Pulmonary artery endothelial cell (primary cell): Measurements from ENCODE around the gene CD59. TPM values are rescaled to one million over a fixed set of nuclear protein-coding genes. Genes with fewer than 3 reads are reported as not detected.
A peak's percentile ranks its signal among the peaks of the same experiment; 100 is the strongest.
"Not testable (repeated sequence)": the region's sequence is repeated elsewhere in the genome, so short reads cannot be mapped to it uniquely, and the experiment has no call there.

ENCODE experiments used
- DNase-seq: peaks from one replicate; pipeline ENCODE4 v3.0.0-alpha.2; 2011; ENCODE audit warnings: low read depth, low spot score
- total RNA-seq: library from RNA; depleted of rRNA; stranded (reverse); fragments of >200 nt; gene quantifications from 2 replicates; pipeline ENCODE4 v1.2.3, GENCODE V29; 2014

CD59 gene
- total RNA-seq, 1 donor from 2014 or later: 1,905 TPM

GRCh38 chr11:33743291-33743690 lies 7.1 kb upstream of the CD59 start:
- DNase-seq: no peak

DNA sequence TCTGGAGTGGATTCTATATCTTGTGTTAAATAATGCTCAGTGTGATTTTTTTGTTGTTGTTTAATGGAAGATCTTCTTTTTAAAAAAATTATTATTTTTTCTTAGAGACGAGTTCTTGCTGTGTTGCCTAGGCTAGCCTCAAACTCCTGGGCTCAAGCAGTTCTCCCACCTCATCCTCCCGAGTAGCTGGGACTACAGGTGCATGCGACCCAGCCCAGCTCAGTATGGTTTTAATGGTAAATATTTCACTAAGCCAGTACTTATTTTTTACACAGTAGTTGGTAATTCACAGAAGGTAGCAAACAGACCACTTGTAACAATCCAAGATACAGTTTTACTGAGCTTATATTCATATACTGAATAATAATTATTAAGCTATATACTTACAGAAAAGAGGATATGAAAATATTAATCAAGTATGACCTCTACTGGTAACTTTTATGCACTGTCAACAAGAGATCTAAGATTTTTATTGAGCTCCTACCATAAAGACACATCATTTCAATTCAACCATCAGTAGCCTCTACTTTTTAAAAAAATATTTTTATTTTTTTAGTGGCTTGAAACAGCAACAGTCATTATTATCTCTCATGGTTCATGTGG lies 6.1 kb upstream of the CD59 start:
- no peak for DNase-seq

DNA sequence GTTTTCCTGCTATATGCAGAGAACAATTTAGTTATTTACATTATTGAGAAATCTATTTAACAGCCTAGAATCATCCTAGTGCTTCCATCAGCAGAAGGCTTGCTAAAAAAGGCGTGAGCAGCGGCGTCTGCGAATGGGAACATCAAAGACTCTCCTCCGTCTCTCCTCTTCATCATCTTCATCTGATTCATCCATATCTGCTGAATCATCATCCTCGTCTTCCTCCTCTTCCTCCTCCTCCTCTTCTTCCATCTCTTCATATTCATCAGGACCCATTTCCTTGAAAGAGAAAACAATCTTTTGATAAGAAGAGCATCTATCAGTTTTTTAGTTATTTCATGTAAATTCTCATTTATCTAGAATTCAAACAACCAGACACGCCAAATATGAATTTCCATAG lies 5.6 kb upstream of the CD59 start:
- no peak for DNase-seq

DNA sequence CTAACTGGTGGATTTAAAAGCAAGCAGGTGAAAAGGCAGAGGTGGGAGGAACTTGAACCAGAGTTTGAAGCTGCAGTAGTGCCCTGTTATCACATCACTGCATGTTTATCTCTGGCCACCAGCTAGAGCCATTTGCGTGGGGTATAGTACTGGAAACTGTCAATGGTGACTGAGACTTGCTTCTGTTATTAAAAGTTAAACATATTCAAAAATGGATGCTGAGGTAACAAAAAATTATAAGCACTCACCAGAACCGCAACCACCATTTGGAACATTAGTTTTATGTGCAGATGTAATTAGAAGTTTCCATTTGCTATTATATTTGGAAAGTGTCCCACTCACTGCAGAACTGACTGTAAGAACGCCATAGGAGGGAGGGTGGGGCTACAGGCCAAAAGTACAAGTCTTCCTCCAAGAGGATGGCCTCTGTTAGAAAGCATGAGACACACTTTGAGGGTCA lies 1.2 kb upstream of the CD59 start:
- DNase-seq: no peak

GRCh38 chr11:33735271-33736147 lies 714 bp downstream of the CD59 start:
- no peak for DNase-seq

DNA sequence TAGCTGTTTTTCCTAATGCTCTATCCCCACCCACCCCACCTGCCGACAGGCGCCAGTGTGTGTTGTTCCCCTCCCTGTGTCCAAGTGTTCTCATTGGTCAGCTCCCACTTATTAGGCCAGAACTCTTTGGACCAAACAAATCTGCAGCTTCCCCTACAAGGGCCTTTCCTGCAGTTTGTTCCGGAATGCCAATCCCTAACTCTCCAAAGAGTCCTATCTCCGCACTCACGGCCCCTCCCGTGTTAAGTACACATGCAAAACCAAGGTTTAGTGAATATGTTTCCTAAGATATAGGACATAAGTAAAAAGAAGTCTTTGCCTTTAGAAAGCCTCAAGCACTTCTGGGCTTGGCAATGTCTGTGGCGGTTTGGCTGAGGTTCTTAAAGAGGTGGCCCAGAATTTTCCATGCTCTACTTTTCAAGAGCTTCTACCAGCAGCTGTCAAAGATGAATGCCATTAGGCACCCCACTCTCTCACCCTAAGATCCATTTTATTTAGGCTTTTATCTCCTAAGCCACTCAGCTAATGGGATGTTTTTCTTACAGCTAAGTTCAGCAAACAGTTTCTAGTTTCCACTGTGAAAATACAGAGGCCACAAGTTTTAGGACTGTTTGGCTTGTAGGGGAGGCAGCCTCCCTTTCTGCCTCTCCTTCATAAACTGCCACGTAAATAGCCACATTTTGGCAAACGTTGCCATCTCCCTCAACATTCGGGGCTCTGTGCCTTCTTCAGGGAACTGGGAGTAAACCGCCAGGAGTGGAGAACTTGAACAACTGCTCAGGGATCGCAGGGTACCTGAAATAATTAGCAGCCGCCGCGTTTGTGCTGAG lies 1.6 kb downstream of the CD59 start:
- DNase-seq: no peak

DNA sequence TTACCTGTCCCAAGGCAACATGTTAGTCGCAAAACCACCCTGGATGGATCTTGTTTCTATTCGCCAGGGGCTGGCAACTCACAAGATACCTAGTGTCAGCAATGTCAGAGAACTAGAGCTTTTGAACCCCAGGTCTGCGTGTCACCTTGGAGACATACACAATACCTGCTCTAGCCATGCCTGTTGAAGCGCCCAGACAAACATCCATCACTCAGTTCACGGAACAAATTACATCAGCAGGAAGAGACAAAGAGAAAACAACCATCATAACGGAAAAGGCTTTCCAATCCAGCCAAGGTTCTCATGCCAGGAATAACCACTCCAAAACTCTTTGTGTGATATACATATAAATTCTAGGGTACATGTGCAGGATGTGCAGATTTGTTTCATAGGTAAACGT lies 2.2 kb downstream of the CD59 start:
- no peak for DNase-seq

GRCh38 chr11:33731723-33732531 lies 4.3 kb downstream of the CD59 start:
- no peak for DNase-seq

DNA sequence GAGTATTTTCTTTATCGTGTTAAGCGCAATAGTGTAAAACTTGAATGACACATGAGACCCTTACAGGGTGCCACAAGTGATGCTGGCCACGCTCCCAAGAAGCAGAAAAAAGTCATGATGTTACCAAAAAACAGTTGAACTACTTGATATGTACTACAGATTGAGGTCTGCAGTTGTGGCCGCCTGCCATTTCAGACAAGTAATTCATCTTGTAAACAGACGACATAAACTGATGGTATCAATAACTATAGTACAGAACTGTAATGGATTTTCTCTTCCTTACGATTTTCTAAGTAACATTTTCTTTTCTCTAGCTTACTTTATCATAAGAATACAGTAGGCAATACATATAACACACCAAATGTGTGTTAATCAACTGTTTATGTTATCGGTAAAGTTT lies 5.5 kb downstream of the CD59 start:
- DNase-seq: no peak

GRCh38 chr11:33729072-33729664 lies 7.1 kb downstream of the CD59 start:
- DNase-seq: not testable (repeated sequence)

DNA sequence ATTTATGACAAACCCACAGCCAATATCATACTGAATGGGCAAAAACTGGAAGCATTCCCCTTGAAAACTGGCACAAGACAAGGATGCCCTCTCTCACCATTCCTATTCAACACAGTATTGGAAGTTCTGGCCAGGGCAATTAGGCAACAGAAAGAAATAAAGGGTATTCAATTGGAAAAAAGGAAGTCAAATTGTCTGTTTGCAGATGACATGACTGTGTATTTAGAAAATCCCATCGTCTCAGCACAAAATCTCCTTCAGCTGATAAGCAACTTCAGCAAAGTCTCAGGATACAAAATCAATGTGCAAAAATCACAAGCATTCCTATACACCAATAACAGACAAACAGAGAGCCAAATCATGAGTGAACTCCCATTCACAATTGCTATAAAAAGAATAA lies 8.7 kb downstream of the CD59 start:
- not testable (repeated sequence) for DNase-seq

GRCh38 chr11:33725496-33725895 lies 10.7 kb downstream of the CD59 start:
- no peak for DNase-seq

DNA sequence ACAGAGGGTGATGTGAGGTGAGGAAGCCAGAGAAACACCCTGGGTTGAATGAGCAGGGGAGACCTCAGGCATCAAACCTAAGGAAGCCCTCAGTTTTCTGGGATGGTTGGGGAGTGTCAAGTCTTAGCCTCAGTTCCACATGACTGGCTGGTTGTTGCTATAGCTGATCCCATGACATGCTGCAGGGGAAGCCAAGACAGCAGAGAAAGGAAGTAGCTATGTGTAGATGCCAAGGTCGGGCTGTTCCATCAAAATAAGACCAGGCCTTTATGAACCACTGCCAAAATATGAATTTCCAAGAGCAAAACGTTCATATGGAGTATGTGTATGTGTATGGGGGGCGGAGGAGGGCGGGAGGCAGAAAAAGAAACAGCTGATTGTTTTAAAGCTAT lies 11.6 kb downstream of the CD59 start:
- peak; percentile 90 for DNase-seq

DNA sequence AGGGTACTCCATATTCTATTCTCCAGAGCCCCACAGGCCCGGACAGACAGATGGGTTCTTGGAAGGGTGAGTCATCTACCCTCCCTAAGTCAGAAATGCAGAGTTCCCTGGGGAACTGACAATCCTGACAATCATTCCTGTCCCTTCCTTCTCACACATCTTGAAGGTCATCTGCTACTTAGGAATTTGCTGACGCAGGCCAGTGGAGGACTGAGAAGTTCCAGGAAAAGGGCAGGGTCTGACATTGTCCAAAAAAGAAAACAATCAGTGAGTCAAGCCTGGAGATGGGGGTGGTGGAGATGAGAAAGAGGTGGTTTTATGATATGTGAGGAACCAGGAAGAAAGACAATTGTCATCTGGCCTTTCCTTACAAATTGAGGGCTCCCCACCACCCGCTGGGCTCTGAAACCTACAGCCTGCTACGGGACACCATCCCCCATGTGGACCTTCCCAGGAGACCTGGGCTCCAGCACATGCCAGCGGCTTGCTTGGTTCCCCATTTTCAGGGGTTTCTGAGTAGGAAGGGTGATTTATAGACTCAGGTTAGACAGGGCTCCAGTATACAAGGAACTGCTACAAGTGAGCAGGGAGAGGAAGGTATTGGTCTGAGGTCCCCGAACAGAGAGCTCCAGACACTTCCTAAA lies 12.9 kb downstream of the CD59 start:
- peak; percentile 94 for DNase-seq

GRCh38 chr11:33722590-33723234 lies 13.5 kb downstream of the CD59 start:
- DNase-seq: no peak

DNA sequence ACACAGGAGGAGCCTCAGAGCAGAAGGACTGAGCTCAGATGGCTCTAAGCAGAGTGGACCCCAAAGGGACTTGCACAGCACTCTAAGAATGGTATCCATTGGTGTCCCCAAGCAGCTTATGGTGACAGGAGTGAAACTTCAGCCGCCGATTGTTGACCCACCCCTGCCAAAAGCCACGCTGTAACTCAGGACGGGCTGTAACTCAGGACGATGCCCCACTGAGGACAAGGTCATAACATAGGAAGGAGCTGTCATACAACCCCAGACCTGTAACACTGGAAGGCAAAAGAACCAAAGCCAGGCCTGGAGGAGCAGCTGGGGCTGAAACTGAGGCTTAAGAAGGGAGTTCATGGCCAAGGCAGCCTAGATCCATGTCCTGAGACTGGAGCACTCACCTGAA lies 14.2 kb downstream of the CD59 start:
- no peak for DNase-seq

DNA sequence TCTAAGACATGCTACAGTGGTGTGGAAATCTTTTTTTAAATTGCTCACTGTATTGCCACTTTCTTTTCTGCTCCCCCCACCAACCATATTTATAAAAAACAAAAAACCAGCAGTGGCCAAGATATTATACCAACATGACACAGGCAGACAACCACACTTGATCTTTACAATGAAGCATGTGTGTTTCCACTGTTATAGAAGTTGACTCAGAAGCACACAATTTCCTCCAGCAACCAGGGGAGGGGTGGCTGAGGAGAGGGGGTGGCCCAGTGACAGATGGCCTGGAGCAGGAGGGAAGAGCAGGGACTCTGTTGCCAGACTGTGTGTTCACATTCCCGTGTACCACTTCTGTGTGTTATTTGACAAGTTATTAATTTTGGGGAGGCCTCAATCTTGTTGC lies 14.8 kb downstream of the CD59 start:
- DNase-seq: no peak

- no peak for DNase-seq
These were observed 16.6 kb downstream of the CD59 start for GRCh38 chr11:33719587-33719986.

DNA sequence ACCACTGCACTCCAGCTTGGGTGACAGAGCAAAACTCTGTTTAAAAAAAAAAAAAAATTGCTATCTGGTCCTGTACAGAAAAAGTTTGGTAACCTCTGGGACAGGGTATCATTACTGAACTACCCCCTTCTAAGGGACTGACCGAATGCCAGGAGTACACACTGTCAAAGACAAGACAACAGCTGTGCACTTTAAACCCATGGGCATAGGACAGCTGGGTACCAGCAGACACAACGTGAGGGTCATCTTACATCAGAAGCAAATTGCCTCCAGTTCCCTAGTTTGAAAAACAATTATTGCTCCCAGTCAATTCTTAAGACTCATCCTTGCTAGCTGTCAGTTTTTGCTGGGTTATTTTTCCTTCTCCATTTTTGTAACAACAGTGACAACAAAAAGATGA lies 17.8 kb downstream of the CD59 start:
- DNase-seq: no peak

- no peak for DNase-seq
These were observed 20.0 kb downstream of the CD59 start for GRCh38 chr11:33716243-33716642.
